NCI-H2196 (cell line): Measurements from ENCODE around the gene RPUSD1.
"Not testable (repeated sequence)": the region's sequence is repeated elsewhere in the genome, so short reads cannot be mapped to it uniquely, and the experiment has no call there.

ENCODE experiments used
- DNase-seq: peaks from one replicate; lab custom pipeline; 2025; ENCODE audit not compliant: unreplicated experiment; lab: John Stamatoyannopoulos, UW

The RPUSD1 gene

GRCh38 chr16:787978-788398, at the start of gene RPUSD1:
TSS of gene RPUSD1 (minus strand) at chr16:788381. CDS start at chr16:787737, 644 bp downstream.
- DNase-seq: no peak

- DNase-seq: not testable (repeated sequence)
Measured at GRCh38 chr16:836822-837221, 48.6 kb upstream of the RPUSD1 start.

- DNase-seq: no peak
Measured at GRCh38 chr16:836221-836620, 48.0 kb upstream of the RPUSD1 start.

GRCh38 chr16:835373-835772, 47.2 kb upstream of the RPUSD1 start:
- no peak for DNase-seq

GRCh38 chr16:833411-833810, 45.2 kb upstream of the RPUSD1 start:
- no peak for DNase-seq

- DNase-seq: no peak
Measured at GRCh38 chr16:832652-833336, 44.6 kb upstream of the RPUSD1 start.

- DNase-seq: no peak
Measured at GRCh38 chr16:831571-832413, 43.6 kb upstream of the RPUSD1 start.

GRCh38 chr16:830871-831570, 42.8 kb upstream of the RPUSD1 start:
- DNase-seq: no peak

GRCh38 chr16:830107-830870, 42.1 kb upstream of the RPUSD1 start:
- no peak for DNase-seq

GRCh38 chr16:828891-829290, 40.7 kb upstream of the RPUSD1 start:
- DNase-seq: no peak

GRCh38 chr16:827513-827912, 39.3 kb upstream of the RPUSD1 start:
- DNase-seq: no peak

GRCh38 chr16:825341-826061, 37.3 kb upstream of the RPUSD1 start:
- DNase-seq: no peak

- no peak for DNase-seq
Measured at GRCh38 chr16:824601-825000, 36.4 kb upstream of the RPUSD1 start.

- DNase-seq: no peak
Measured at GRCh38 chr16:824194-824593, 36.0 kb upstream of the RPUSD1 start.

- no peak for DNase-seq
Measured at GRCh38 chr16:822909-823297, 34.7 kb upstream of the RPUSD1 start.

- DNase-seq: peak; percentile 35
Measured at GRCh38 chr16:822174-822908, 34.2 kb upstream of the RPUSD1 start.

GRCh38 chr16:821751-822150, 33.6 kb upstream of the RPUSD1 start:
- no peak for DNase-seq

- DNase-seq: no peak
Measured at GRCh38 chr16:820748-821147, 32.6 kb upstream of the RPUSD1 start.

- DNase-seq: not testable (repeated sequence)
Measured at GRCh38 chr16:820044-820408, 31.8 kb upstream of the RPUSD1 start.
